Measurements from ENCODE around the gene C10orf62.
"Not testable (repeated sequence)": the region's sequence is repeated elsewhere in the genome, so short reads cannot be mapped to it uniquely, and the experiment has no call there.

The C10orf62 gene

GRCh38 chr10:97627731-97628130 lies 38.2 kb downstream of the C10orf62 start:
- DNase-seq (ENCODE audit: low read depth in 1 of 2, low spot score in 1 of 2): no peak

DNA sequence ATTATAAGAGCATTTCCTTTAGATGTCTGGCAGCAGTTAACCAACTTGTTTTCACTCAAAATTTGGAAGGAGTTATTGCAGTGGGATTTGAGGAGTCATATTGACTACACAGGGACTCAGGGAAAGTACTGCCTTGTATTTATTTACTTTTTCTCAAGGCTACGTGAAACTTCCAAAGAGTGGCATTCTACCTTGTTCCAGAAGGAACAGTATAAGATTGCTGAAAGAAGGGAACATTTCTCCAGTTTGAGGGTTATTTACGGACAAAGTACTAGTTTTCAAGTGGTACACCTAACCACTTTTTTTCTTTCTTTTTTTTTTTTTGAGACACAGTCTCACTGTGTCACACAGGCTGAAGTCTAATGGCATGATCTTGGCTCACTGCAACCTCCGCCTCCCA lies 38.7 kb downstream of the C10orf62 start:
- no peak for DNase-seq (ENCODE audit: low read depth in 1 of 2, low spot score in 1 of 2)

GRCh38 chr10:97629289-97629688 lies 39.8 kb downstream of the C10orf62 start:
- DNase-seq (ENCODE audit: low read depth in 1 of 2, low spot score in 1 of 2): no peak

DNA sequence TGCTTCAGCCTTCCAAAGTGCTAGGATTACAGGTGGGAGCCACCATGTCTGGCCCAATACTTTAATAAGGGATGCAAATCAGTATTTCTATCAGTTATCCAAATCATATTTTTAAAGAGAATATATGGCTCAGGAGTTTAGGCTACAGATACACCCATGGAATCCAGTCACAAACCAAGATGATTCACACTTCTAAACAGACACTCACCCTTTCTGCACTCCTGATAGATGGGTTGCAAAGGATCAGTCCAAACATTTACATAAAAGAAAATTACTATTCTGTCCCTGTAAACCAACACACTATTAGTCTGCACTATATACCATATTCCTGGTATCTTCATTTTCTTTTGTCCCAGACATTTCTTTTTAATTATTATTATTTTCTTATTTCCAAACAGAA lies 41.6 kb downstream of the C10orf62 start:
- no peak for DNase-seq (ENCODE audit: low read depth in 1 of 2, low spot score in 1 of 2)

GRCh38 chr10:97632949-97633884 lies 43.7 kb downstream of the C10orf62 start, which contains the start of gene MORN4:
Gene MORN4 (minus strand): TSS chr10:97633500. CDS start chr10:97619653, 13,847 bp downstream.
- peak; percentile 82 to 86 for DNase-seq (ENCODE audit: low read depth in 1 of 2, low spot score in 1 of 2)

DNA sequence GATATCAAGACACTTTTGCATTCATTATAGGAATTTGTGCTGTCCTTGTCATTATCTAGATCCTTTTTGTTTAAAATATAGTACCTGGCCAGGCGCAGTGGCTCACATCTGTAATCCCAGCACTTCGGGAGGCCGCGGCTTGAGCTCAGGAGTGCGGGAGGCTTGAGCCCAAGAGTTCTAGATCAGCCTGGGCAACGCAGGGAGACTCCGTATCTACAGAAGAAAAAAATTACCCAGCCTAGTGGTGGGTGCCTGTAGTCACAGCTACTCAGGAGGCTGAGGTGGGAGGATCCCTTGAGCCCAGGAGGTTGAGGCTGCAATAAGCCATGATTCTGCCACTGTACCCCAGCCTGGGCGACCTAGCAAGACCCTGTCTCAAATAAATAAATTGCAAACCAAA lies 44.4 kb downstream of the C10orf62 start:
- DNase-seq (ENCODE audit: low read depth in 1 of 2, low spot score in 1 of 2): no peak

DNA sequence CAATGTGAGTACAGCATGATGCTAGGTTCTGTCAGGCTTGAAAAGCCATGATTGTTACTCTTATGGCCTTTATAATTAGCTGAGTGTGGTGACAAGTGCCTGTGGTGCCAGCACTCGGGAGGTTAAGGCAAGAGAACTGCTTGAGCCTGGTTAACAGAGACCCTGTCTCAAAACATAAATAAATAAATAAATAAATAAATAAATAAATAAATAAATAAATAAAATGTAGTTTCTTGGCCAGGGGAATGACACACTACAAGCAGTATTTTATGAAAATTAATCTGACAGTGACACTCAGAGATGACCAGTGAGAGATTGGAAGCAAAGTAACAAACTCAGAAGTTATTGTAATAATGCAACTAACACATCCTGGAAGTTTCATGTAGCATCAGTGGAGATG lies 46.1 kb downstream of the C10orf62 start:
- no peak for DNase-seq (ENCODE audit: low read depth in 1 of 2, low spot score in 1 of 2)

- DNase-seq (ENCODE audit: low read depth in 1 of 2, low spot score in 1 of 2): not testable (repeated sequence)
Measured at GRCh38 chr10:97639090-97639489, 49.6 kb downstream of the C10orf62 start.

DNA sequence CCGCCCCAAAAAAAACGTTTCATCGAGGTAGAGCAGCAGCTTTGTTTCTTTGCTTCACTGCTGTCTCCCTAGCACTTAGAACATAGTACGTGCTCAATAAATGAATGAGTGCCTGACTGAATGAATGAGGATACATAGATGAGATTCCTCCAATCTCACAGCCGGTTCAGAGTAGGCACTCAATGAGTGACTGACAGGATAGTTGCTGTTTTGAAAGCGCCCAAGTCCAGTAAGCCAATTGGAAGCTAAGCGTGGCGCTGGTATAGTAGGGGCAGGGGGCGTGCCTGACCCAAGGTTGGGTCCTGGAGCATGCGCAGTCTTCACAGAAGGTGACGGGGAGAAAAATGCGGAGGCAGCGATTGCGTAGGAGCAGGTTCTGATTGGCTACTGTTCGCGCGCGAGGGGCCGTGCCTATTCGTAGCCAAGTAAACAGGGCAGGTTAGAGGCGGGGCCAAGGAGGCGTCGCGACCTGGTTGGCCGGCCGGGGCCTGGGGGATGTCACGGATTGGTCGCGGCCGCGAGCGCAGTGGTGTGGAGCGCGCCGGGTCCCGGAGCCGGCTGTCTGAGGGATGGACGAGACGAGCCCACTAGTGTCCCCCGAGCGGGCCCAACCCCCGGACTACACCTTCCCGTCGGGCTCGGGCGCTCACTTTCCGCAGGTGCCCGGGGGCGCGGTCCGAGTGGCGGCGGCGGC lies 50.8 kb downstream of the C10orf62 start, which contains the start of gene PI4K2A:
Gene PI4K2A, plus strand, starts transcription at position 498 of the 694 bp plus-strand sequence. Its CDS starts 72 bp downstream, at position 570.
- DNase-seq (ENCODE audit: low read depth in 1 of 2, low spot score in 1 of 2): peak; percentile 97 to 99
